Measurements from ENCODE around the gene SGCA. TPM values are rescaled to one million over a fixed set of nuclear protein-coding genes. Genes with fewer than 3 reads are reported as not detected.

The SGCA gene
- total RNA-seq, 2 experiments from 2014 or later, result 0.57 to 1.1 TPM

- POLR2A ChIA-PET, result no interaction called here
- Histone ChIP-seq H3K9me3 (ENCODE audit: low read length) (no peaks in the 10 kb centered on the region), H3K27ac (ENCODE audit: low read depth, low read length, poor library complexity, severe bottlenecking) (no peak overlapping the region), H3K4me1 (ENCODE audit: insufficient read depth, low read length, poor library complexity, severe bottlenecking) (peaks cover 17% of the 10 kb centered on the region), H2AFZ (ENCODE audit: low read length) (no peak overlapping the region), H3K4me3 (ENCODE audit: low read depth, low read length, poor library complexity, severe bottlenecking) (no peak overlapping the region), H3K36me3 (ENCODE audit: insufficient read depth, low read length) (no peaks in the 10 kb centered on the region), H3K9me2 (ENCODE audit: insufficient read depth, low read length) (no peaks in the 10 kb centered on the region), H3K4me2 (ENCODE audit: low read length) (no peak overlapping the region), H4K20me1 (ENCODE audit: insufficient read depth, low read length) (no peaks in the 10 kb centered on the region), H3K79me2 (ENCODE audit: insufficient read depth, low read depth, low read length) (no peaks in the 10 kb centered on the region)
- TF ChIP-seq CTCF (conservative IDR thresholded peaks at IDR 0.05; ENCODE audit: low read length) (no peak), EZH2phosphoT487 (IDR thresholded peaks at IDR 0.05; ENCODE audit: borderline replicate concordance, low read depth, low read length) (no peak)
- intact Hi-C loops (cut with micrococcal nuclease; ENCODE audit: unreplicated experiment), result no loop called here
- CTCF ChIA-PET (ENCODE audit: unreplicated experiment), result no interaction called here
- BruUV-seq (replicated peaks), result no TSS peak
- DNase-seq (ENCODE audit: low spot score), result no peak
Measured at GRCh38 chr17:50170662-50171370, 5.0 kb downstream of the SGCA start.

- Histone ChIP-seq H2AFZ (ENCODE audit: low read length) (no peak overlapping the region), H3K9me2 (ENCODE audit: insufficient read depth, low read length) (no peaks in the 10 kb centered on the region), H3K9me3 (ENCODE audit: low read length) (no peaks in the 10 kb centered on the region), H3K36me3 (ENCODE audit: insufficient read depth, low read length) (no peaks in the 10 kb centered on the region), H3K4me3 (ENCODE audit: low read depth, low read length, poor library complexity, severe bottlenecking) (no peak overlapping the region), H3K27ac (ENCODE audit: low read depth, low read length, poor library complexity, severe bottlenecking) (no peak overlapping the region), H3K4me1 (ENCODE audit: insufficient read depth, low read length, poor library complexity, severe bottlenecking) (peaks cover 17% of the 10 kb centered on the region), H3K4me2 (ENCODE audit: low read length) (no peak overlapping the region), H3K79me2 (ENCODE audit: insufficient read depth, low read depth, low read length) (no peaks in the 10 kb centered on the region), H4K20me1 (ENCODE audit: insufficient read depth, low read length) (no peaks in the 10 kb centered on the region)
- BruUV-seq (replicated peaks), result no TSS peak
- TF ChIP-seq EZH2phosphoT487 (IDR thresholded peaks at IDR 0.05; ENCODE audit: borderline replicate concordance, low read depth, low read length) (no peak), CTCF (conservative IDR thresholded peaks at IDR 0.05; ENCODE audit: low read length) (no peak)
- no peak for DNase-seq (ENCODE audit: low spot score)
- intact Hi-C loops (cut with micrococcal nuclease; ENCODE audit: unreplicated experiment), result no loop called here
- CTCF ChIA-PET (ENCODE audit: unreplicated experiment), result no interaction called here
- POLR2A ChIA-PET, result no interaction called here
Measured at GRCh38 chr17:50171371-50172071, 5.7 kb downstream of the SGCA start.

GRCh38 chr17:50172130-50172529, 6.3 kb downstream of the SGCA start:
- Histone ChIP-seq H3K4me3 (ENCODE audit: low read depth, low read length, poor library complexity, severe bottlenecking) (no peak overlapping the region), H3K27ac (ENCODE audit: low read depth, low read length, poor library complexity, severe bottlenecking) (no peak overlapping the region), H3K9me3 (ENCODE audit: low read length) (no peaks in the 10 kb centered on the region), H2AFZ (ENCODE audit: low read length) (no peak overlapping the region), H3K4me2 (ENCODE audit: low read length) (no peak overlapping the region), H4K20me1 (ENCODE audit: insufficient read depth, low read length) (no peaks in the 10 kb centered on the region), H3K36me3 (ENCODE audit: insufficient read depth, low read length) (no peaks in the 10 kb centered on the region), H3K4me1 (ENCODE audit: insufficient read depth, low read length, poor library complexity, severe bottlenecking) (peaks cover 17% of the 10 kb centered on the region), H3K9me2 (ENCODE audit: insufficient read depth, low read length) (no peaks in the 10 kb centered on the region), H3K79me2 (ENCODE audit: insufficient read depth, low read depth, low read length) (no peaks in the 10 kb centered on the region)
- BruUV-seq (replicated peaks), result no TSS peak
- no peak for TF ChIP-seq CTCF (conservative IDR thresholded peaks at IDR 0.05; ENCODE audit: low read length)
- no peak for TF ChIP-seq EZH2phosphoT487 (IDR thresholded peaks at IDR 0.05; ENCODE audit: borderline replicate concordance, low read depth, low read length)
- DNase-seq (ENCODE audit: low spot score), result no peak
- ChIA-PET POLR2A (no interaction called here), CTCF (ENCODE audit: unreplicated experiment) (interaction anchor here (0.6 kb wide), 1 partner anchor 9 kb away, joined by 3 read pairs; no protein-coding TSS in a partner anchor)
- intact Hi-C loops (cut with micrococcal nuclease; ENCODE audit: unreplicated experiment), result no loop called here
